GM12874 (cell line): Measurements from ENCODE around the gene SYTL3.

ENCODE experiments used
- CTCF ChIP-seq: IDR thresholded peaks from 2 replicates; pipeline ENCODE4 v1.5.1; 2011; ENCODE audit warnings: low read depth, mild to moderate bottlenecking, control low read depth, low read length, moderate library complexity; ENCODE audit not compliant: insufficient read depth

SYTL3 gene

GRCh38 chr6:158698931-158699330 is 49.1 kb downstream of the SYTL3 start:
- TF ChIP-seq CTCF = no peak

GRCh38 chr6:158703111-158703836 is 53.4 kb downstream of the SYTL3 start:
- no peak for TF ChIP-seq CTCF

GRCh38 chr6:158703837-158704822 is 54.3 kb downstream of the SYTL3 start:
- TF ChIP-seq CTCF = peak; percentile 99

GRCh38 chr6:158705386-158706126 is 55.7 kb downstream of the SYTL3 start:
- TF ChIP-seq CTCF = no peak

GRCh38 chr6:158706369-158706982 is 56.6 kb downstream of the SYTL3 start:
- no peak for TF ChIP-seq CTCF

- no peak for TF ChIP-seq CTCF
Measured at GRCh38 chr6:158707120-158707820, 57.4 kb downstream of the SYTL3 start.
